Upper lobe of right lung (tissue), 1 donor: ENCODE measurements around the gene CASK. TPM values are rescaled to one million over a fixed set of nuclear protein-coding genes. Genes with fewer than 3 reads are reported as not detected.
A peak's percentile ranks its signal among the peaks of the same experiment; 100 is the strongest.

Experiments
- ATAC-seq: fragments of 200-7000 bp; cut with Tn5 transposase; one replicate; pipeline ENCODE4 v1.9.1; 2020; ENCODE audit warnings: mild to moderate bottlenecking, moderate library complexity
- DNase-seq: peaks from one replicate; pipeline ENCODE4 v3.0.0-alpha.2; 2020
- H3K27ac ChIP-seq: fragments of 200-600 bp; one replicate; pipeline ENCODE4 v1.8.0; 2022
- H3K27me3 ChIP-seq: fragments of 200-600 bp; one replicate; pipeline ENCODE4 v1.8.0; 2022; ENCODE audit warnings: mild to moderate bottlenecking
- H3K36me3 ChIP-seq: fragments of 200-600 bp; one replicate; pipeline ENCODE4 v1.8.0; 2022
- H3K4me1 ChIP-seq: fragments of 200-600 bp; one replicate; pipeline ENCODE4 v1.8.0; 2022
- H3K4me3 ChIP-seq: fragments of 200-600 bp; one replicate; pipeline ENCODE4 v1.8.0; 2022; ENCODE audit warnings: mild to moderate bottlenecking
- H3K9me3 ChIP-seq: fragments of 200-600 bp; one replicate; pipeline ENCODE4 v1.8.0; 2022
- intact Hi-C: fragments of 100-400 bp; cut with DNase I; formaldehyde crosslinking; loops from one replicate; pipeline ENCODE4 v1.11.0; 2022
- total RNA-seq: library from RNA; stranded (reverse); fragmentation: NEBNext Ultra II Directional; extraction: Animal tissue kit (Norgen Biotek cat#: 25700); gene quantifications from one replicate; pipeline ENCODE4 v1.2.1, GENCODE V29; 2021
- TF ChIP-seq, protein P1 (sequence below): fragments of 200-600 bp; IDR thresholded peaks from one replicate; pipeline ENCODE4 v1.8.0; 2022; ENCODE audit warnings: antibody characterized with exemption
- donor health status: DM: no; HTN: yes; CAD: no; lungs with severe emphysema.

The CASK gene
- total RNA-seq, 1 donor from 2014 or later = 60.4 TPM

GRCh38 chrX:41933546-41933945, 10.2 kb upstream of the CASK start:
- H3K9me3 ChIP-seq = no peaks in the 10 kb centered on the region
- ATAC-seq (no peak), DNase-seq (no peak)
- H3K4me1 ChIP-seq = no peaks in the 10 kb centered on the region
- H3K36me3 ChIP-seq = no peaks in the 10 kb centered on the region
- TF ChIP-seq, protein P1, sequence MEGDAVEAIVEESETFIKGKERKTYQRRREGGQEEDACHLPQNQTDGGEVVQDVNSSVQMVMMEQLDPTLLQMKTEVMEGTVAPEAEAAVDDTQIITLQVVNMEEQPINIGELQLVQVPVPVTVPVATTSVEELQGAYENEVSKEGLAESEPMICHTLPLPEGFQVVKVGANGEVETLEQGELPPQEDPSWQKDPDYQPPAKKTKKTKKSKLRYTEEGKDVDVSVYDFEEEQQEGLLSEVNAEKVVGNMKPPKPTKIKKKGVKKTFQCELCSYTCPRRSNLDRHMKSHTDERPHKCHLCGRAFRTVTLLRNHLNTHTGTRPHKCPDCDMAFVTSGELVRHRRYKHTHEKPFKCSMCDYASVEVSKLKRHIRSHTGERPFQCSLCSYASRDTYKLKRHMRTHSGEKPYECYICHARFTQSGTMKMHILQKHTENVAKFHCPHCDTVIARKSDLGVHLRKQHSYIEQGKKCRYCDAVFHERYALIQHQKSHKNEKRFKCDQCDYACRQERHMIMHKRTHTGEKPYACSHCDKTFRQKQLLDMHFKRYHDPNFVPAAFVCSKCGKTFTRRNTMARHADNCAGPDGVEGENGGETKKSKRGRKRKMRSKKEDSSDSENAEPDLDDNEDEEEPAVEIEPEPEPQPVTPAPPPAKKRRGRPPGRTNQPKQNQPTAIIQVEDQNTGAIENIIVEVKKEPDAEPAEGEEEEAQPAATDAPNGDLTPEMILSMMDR = no peak
- no peak overlapping the region for H3K27ac ChIP-seq
- intact Hi-C loops = no loop called here
- H3K27me3 ChIP-seq = no peaks in the 10 kb centered on the region
- no peak overlapping the region for H3K4me3 ChIP-seq

GRCh38 chrX:41932885-41933284, 9.5 kb upstream of the CASK start:
- intact Hi-C loops = no loop called here
- no peak overlapping the region for H3K27ac ChIP-seq
- H3K27me3 ChIP-seq = no peaks in the 10 kb centered on the region
- no peak for ATAC-seq
- no peak for DNase-seq
- TF ChIP-seq, protein P1 = no peak
- H3K4me3 ChIP-seq = no peak overlapping the region
- no peaks in the 10 kb centered on the region for H3K4me1 ChIP-seq
- H3K9me3 ChIP-seq = no peaks in the 10 kb centered on the region
- H3K36me3 ChIP-seq = no peaks in the 10 kb centered on the region

DNA sequence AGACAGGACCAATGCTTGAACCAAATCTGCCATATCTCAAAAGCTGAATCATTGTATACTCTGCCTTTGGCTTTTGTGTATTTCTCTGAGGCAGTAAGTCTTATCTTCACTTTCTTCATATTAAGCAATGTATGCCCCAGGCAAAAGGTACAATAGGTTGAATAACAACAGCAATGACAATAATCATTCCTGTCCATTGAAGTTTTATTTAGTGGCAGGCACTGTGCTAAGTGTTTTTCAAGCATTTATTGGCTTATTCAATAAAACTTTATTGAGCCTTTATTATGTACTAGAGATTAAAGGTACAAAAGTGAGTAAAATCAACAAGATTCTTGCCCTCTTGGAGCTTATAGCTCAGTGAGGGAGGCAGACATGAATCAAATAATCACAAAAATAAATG, 8.2 kb upstream of the CASK start:
- TF ChIP-seq, protein P1 = no peak
- DNase-seq (no peak), ATAC-seq (no peak)
- Histone ChIP-seq H3K9me3 (no peaks in the 10 kb centered on the region), H3K4me3 (no peak overlapping the region), H3K36me3 (no peaks in the 10 kb centered on the region), H3K27ac (no peak overlapping the region), H3K27me3 (no peaks in the 10 kb centered on the region), H3K4me1 (no peaks in the 10 kb centered on the region)
- intact Hi-C loops = no loop called here

DNA sequence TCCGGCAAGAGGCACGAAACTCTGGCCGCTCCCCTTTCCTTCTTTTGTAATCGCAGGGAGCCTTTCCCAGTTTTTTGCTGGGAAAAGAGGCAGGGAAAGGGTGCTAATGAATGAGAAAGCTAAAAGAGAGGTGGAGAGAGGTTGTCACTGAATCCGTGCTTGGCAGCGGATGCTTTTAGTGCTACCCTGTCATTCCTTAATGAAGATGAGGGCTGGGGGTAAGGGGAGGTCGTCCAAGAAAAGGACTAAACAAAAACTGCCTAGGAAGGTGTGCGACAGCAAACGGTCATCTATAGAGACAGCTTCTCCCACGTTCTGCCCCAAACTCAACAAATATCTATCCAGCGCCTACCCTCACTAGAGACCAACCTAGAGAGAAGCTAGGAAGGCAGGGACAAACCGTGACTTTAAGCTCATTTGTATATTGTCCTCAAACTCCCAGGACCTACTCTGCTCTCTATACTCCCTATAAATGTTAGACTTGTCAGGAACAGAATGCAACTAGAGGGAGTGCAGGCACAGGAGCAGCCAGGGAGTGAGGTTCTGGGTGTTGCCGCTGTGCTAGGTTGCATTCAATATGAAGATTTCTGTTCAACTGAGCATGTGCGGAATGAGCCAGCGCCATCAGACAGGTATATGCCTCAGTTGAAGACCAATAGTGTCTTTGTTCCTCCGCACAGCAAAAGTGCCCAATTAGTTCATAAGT, 777 bp upstream of the CASK start:
- peaks cover 3% of the 10 kb centered on the region for H3K4me1 ChIP-seq
- H3K36me3 ChIP-seq = no peaks in the 10 kb centered on the region
- H3K27me3 ChIP-seq = no peaks in the 10 kb centered on the region
- DNase-seq (no peak), ATAC-seq (peak; percentile 15)
- H3K9me3 ChIP-seq = no peaks in the 10 kb centered on the region
- intact Hi-C loops = no loop called here
- TF ChIP-seq, protein P1 = no peak
- H3K27ac ChIP-seq = peak overlapping the region; percentile 81
- H3K4me3 ChIP-seq = peak overlapping the region; percentile 63

GRCh38 chrX:41922431-41923151, 763 bp downstream of the CASK start:
- peaks cover 3% of the 10 kb centered on the region for H3K4me1 ChIP-seq
- H3K4me3 ChIP-seq = peak overlapping the region; percentile 63
- ATAC-seq (no peak), DNase-seq (peak; percentile 65)
- intact Hi-C loops = no loop called here
- no peaks in the 10 kb centered on the region for H3K36me3 ChIP-seq
- no peaks in the 10 kb centered on the region for H3K9me3 ChIP-seq
- TF ChIP-seq, protein P1 = no peak
- H3K27ac ChIP-seq = peak overlapping the region; percentile 75
- H3K27me3 ChIP-seq = no peaks in the 10 kb centered on the region
